Tibial artery (tissue), 4 donors: ENCODE results near the gene GZMM.

Source experiments
- DNase-seq, 2 donors: peaks; one replicate each; pipeline ENCODE4 v3.0.0-alpha.2; 2019
- H3K27ac ChIP-seq, 2 donors: fragments of 200-600 bp; sonication (generic) in 1 of 2; 1 replicate in 1 of 2; 2 replicates in 1 of 2; pipeline ENCODE4 v1.5.1; 2018 to 2019; ENCODE audit warnings: mild to moderate bottlenecking in 1 of 2
- H3K27me3 ChIP-seq, 2 donors: fragments of 200-600 bp; sonication (generic) in 1 of 2; one replicate each; pipeline versions ENCODE4 v1.5.1 to v1.6.0; 2016 to 2019
- H3K36me3 ChIP-seq, 3 donors: fragments of 200-600 bp; sonication (generic) in 2 of 3; one replicate each; pipeline ENCODE4 v1.5.1; 2016 to 2019; ENCODE audit warnings: mild to moderate bottlenecking in 2 of 3
- H3K4me1 ChIP-seq, 4 donors: fragments of 200-600 bp; sonication (generic) in 2 of 4; 1 replicate in 3 of 4; 2 replicates in 1 of 4; pipeline ENCODE4 v1.5.1; 2016 to 2019
- H3K4me3 ChIP-seq, 2 donors: fragments of 200-600 bp; sonication (generic) in 1 of 2; 1 replicate in 1 of 2; 2 replicates in 1 of 2; pipeline ENCODE4 v1.5.1; 2018 to 2019; ENCODE audit warnings: mild to moderate bottlenecking in 2 of 2
- H3K9me3 ChIP-seq, 3 donors: fragments of 200-600 bp; sonication (generic) in 1 of 3; one replicate each; pipeline ENCODE4 v1.5.1; 2016 to 2019
- CTCF ChIP-seq, 2 experiments: fragments of 200-600 bp in 1 of 2; fragments of 450-650 bp in 1 of 2; IDR thresholded peaks; one replicate each; pipeline ENCODE4 v1.5.1; 2017 to 2019; ENCODE audit warnings: antibody characterized with exemption in 2 of 2, mild to moderate bottlenecking in 1 of 2, moderate library complexity in 1 of 2
- intact Hi-C: fragments of 100-400 bp; cut with DNase I; formaldehyde crosslinking; loops from one replicate; pipeline ENCODE4 v1.15.0; 2023; ENCODE audit warnings: low total_unique reads

The GZMM gene

DNA sequence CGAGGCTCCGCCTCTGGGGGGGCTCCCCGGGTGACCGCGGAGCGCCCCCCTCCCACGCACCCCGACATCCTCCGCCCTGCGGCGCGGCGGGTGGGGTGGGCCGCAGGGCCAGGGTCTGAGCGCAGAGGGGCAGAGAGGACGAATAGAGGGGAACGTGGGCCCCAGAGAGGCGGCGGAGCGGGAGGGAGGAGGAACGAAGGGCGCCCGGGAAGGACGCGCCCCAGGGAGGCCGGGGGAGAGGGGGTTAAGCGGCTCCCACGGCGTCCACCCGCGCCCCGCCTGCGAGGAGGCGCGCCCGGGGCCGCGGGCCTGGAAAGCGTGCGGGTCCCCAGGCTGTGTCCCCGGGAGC lies 46.9 kb downstream of the GZMM start:
- no peak for TF ChIP-seq CTCF (IDR thresholded peaks at IDR 0.05)
- intact Hi-C loops = no loop called here
- no peak overlapping the region for H3K4me3 ChIP-seq
- H3K27me3 ChIP-seq = peaks cover 4 to 86% of the 10 kb centered on the region in 2 donors
- H3K9me3 ChIP-seq = no peaks in the 10 kb centered on the region
- no peak for DNase-seq
- no peak overlapping the region for H3K27ac ChIP-seq
- H3K36me3 ChIP-seq = no peaks in the 10 kb centered on the region
- peaks cover 0 to 25% (median 5%) of the 10 kb centered on the region in 4 donors for H3K4me1 ChIP-seq

GRCh38 chr19:591099-591958 lies 47.5 kb downstream of the GZMM start:
- H3K4me1 ChIP-seq = peaks cover 0 to 25% (median 5%) of the 10 kb centered on the region in 4 donors
- DNase-seq = no peak
- intact Hi-C loops = no loop called here
- H3K36me3 ChIP-seq = no peaks in the 10 kb centered on the region
- H3K27ac ChIP-seq = no peak overlapping the region
- no peak for TF ChIP-seq CTCF (IDR thresholded peaks at IDR 0.05)
- no peaks in the 10 kb centered on the region for H3K9me3 ChIP-seq
- peaks cover 4 to 87% of the 10 kb centered on the region in 2 donors for H3K27me3 ChIP-seq
- no peak overlapping the region for H3K4me3 ChIP-seq

DNA sequence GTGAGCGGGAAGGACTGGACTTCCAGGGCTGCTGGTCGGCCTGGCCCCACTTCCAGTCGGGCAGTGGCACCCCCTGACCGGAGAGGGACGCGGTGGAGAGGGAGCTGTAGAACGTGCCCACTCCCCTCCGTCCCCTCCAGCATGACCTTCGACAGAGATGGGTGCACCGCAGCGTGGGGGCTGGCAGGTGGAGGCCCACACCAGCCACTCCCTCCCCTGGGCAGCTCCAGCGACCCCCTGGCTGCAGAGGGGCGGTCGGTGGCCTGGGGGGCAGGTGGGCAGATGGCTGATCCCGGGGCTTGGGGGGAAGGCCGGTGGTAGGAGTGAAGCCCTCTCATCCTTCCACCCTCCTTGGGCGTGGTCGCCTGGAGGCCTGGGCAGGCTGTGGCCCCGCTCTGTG lies 48.2 kb downstream of the GZMM start:
- Histone ChIP-seq H3K27me3 (peaks cover 4 to 88% of the 10 kb centered on the region in 2 donors), H3K27ac (no peak overlapping the region), H3K9me3 (no peaks in the 10 kb centered on the region), H3K4me1 (peaks cover 0 to 25% (median 5%) of the 10 kb centered on the region in 4 donors), H3K4me3 (no peak overlapping the region), H3K36me3 (no peaks in the 10 kb centered on the region)
- no peak for TF ChIP-seq CTCF (IDR thresholded peaks at IDR 0.05)
- intact Hi-C loops = no loop called here
- no peak for DNase-seq

GRCh38 chr19:593055-593454 lies 49.2 kb downstream of the GZMM start:
- no peaks in the 10 kb centered on the region for H3K9me3 ChIP-seq
- DNase-seq = no peak
- peaks cover 0 to 23% (median 5%) of the 10 kb centered on the region in 4 donors for H3K4me1 ChIP-seq
- H3K27ac ChIP-seq = no peak overlapping the region
- no peak overlapping the region for H3K4me3 ChIP-seq
- intact Hi-C loops = no loop called here
- peaks cover 4 to 92% of the 10 kb centered on the region in 2 donors for H3K27me3 ChIP-seq
- H3K36me3 ChIP-seq = no peaks in the 10 kb centered on the region
- TF ChIP-seq CTCF (IDR thresholded peaks at IDR 0.05) = no peak

DNA sequence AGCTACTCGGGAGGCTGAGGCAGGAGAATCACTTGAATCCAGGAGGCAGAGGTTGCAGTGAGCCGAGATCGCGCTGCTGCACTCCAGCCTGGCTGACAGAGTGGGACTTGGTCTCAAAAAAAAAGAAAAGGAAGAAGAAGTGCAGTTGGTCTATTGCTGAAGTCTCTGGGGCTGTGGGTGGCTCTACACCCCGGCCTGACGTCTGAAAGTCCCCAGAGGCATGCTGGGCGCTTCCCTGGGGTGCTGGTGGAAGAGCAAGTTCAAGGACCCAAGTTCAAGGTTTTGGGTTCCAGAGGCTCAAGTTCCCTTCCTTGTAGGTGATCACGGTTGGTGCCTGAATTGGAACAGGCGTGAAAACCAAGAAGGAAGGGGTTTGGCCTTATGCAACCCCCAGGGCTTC lies 49.7 kb downstream of the GZMM start:
- no peaks in the 10 kb centered on the region for H3K9me3 ChIP-seq
- peaks cover 4 to 89% of the 10 kb centered on the region in 2 donors for H3K27me3 ChIP-seq
- no peak for TF ChIP-seq CTCF (IDR thresholded peaks at IDR 0.05)
- peaks cover 0 to 19% (median 5%) of the 10 kb centered on the region in 4 donors for H3K4me1 ChIP-seq
- no peaks in the 10 kb centered on the region for H3K36me3 ChIP-seq
- H3K27ac ChIP-seq = no peak overlapping the region
- H3K4me3 ChIP-seq = no peak overlapping the region
- intact Hi-C loops = no loop called here
- no peak for DNase-seq
